H1 (cell line): ENCODE data around the gene MAP2K5. TPM values are rescaled to one million over a fixed set of nuclear protein-coding genes. Genes with fewer than 3 reads are reported as not detected.

ENCODE experiments used
- CTCF ChIA-PET: fragments of 300-600 bp; sonication (Branson Sonifier 250); formaldehyde crosslinking; loops from one replicate; lab custom pipeline; 2021; ENCODE audit not compliant: partially characterized antibody; lab: Charles Lee
- POLR2A ChIA-PET: fragments of 300-600 bp; sonication (Branson Sonifier 250); formaldehyde crosslinking; loops from one replicate; lab custom pipeline; 2021; ENCODE audit warnings: inconsistent platforms; ENCODE audit not compliant: partially characterized antibody; lab: Charles Lee
- DNase-seq, 2 experiments: peaks; one replicate each; pipeline versions ENCODE4 v3.0.0 to v3.0.0-alpha.2; 2010 to 2022; ENCODE audit warnings: low spot score in 2 of 2, low read depth in 1 of 2, mixed read lengths in 1 of 2
- FAIRE-seq: peaks from 2 replicates; lab custom pipeline; 2011; peaks lifted over from hg19 to GRCh38; lab: Jason Lieb, UNC
- H2AFZ ChIP-seq: 2 replicates; pipeline ENCODE4 v1.8.1; 2012; ENCODE audit warnings: low read length, inconsistent platforms
- H2AK5ac ChIP-seq: 2 replicates; pipeline ENCODE4 v1.6.1; 2013; ENCODE audit warnings: low read depth, low read length
- H2BK120ac ChIP-seq: replicated peaks from 2 replicates; pipeline ENCODE3; 2013; ENCODE audit warnings: low read depth, low read length, inconsistent platforms
- H2BK12ac ChIP-seq: 2 replicates; pipeline ENCODE4 v1.6.1; 2013; ENCODE audit warnings: low read depth, low read length
- H2BK15ac ChIP-seq: 2 replicates; pipeline ENCODE4 v1.6.1; 2013; ENCODE audit warnings: low read length
- H2BK20ac ChIP-seq: 2 replicates; pipeline ENCODE4 v1.6.1; 2013; ENCODE audit warnings: low read length
- H2BK5ac ChIP-seq: 2 replicates; pipeline ENCODE4 v1.6.1; 2013; ENCODE audit warnings: low read depth, low read length
- H3K14ac ChIP-seq: 2 replicates; pipeline ENCODE4 v1.6.1; 2013; ENCODE audit warnings: inconsistent platforms; ENCODE audit not compliant: insufficient read length
- H3K18ac ChIP-seq: 2 replicates; pipeline ENCODE4 v1.6.1; 2013; ENCODE audit warnings: low read length; ENCODE audit errors: extremely low read depth
- H3K23ac ChIP-seq: 2 replicates; pipeline ENCODE4 v1.6.1; 2013; ENCODE audit warnings: inconsistent platforms; ENCODE audit not compliant: insufficient read length
- H3K23me2 ChIP-seq: 2 replicates; pipeline ENCODE4 v1.6.1; 2013; ENCODE audit warnings: low read depth, low read length
- H3K27ac ChIP-seq: 2 replicates; pipeline ENCODE4 v1.6.1; 2011; ENCODE audit warnings: low read depth, low read length, inconsistent platforms
- H3K27me3 ChIP-seq, 4 experiments: replicated peaks in 1 of 4; 1 replicate in 1 of 4; 2 replicates in 3 of 4; pipeline versions ENCODE4 v1.6.1 to v1.8.1; 2011 to 2013; ENCODE audit warnings: low read length in 3 of 4, mild to moderate bottlenecking in 3 of 4, inconsistent platforms in 2 of 4, mixed read lengths in 2 of 4, moderate library complexity in 1 of 4; ENCODE audit not compliant: control insufficient read depth in 3 of 4, insufficient read depth in 3 of 4; ENCODE audit errors: extremely low read depth in 1 of 4
- H3K36me3 ChIP-seq, 4 experiments: 2 replicates each; pipeline versions ENCODE4 v1.6.1 to v1.8.1; 2011 to 2013; ENCODE audit warnings: mild to moderate bottlenecking in 4 of 4, low read length in 3 of 4, moderate library complexity in 2 of 4, control low read depth in 1 of 4, inconsistent platforms in 1 of 4; ENCODE audit not compliant: insufficient read depth in 4 of 4, control insufficient read depth in 2 of 4
- H3K4ac ChIP-seq: replicated peaks from 2 replicates; pipeline ENCODE3; 2013; ENCODE audit warnings: low read length, low read depth, mixed read lengths, inconsistent platforms; ENCODE audit not compliant: insufficient read length
- H3K4me1 ChIP-seq, 4 experiments: replicated peaks in 1 of 4; 1 replicate in 1 of 4; 2 replicates in 3 of 4; pipeline versions ENCODE4 v1.6.1 to v1.8.1; 2011 to 2013; ENCODE audit warnings: low read length in 3 of 4, inconsistent platforms in 2 of 4, mixed read lengths in 1 of 4; ENCODE audit not compliant: insufficient read depth in 4 of 4, control insufficient read depth in 3 of 4
- H3K4me2 ChIP-seq, 2 experiments: 2 replicates each; pipeline versions ENCODE4 v1.6.1 to v1.8.1; 2011 to 2013; ENCODE audit warnings: low read depth in 2 of 2, low read length in 2 of 2, control low read depth in 1 of 2, inconsistent platforms in 1 of 2, mild to moderate bottlenecking in 1 of 2; ENCODE audit not compliant: insufficient read depth in 1 of 2
- H3K4me3 ChIP-seq, 4 experiments: fragments of 200-600, 300-600 bp in 1 of 4; sonication (generic), shearing (Covaris generic), sonication (Bioruptor Twin) in 1 of 4; 2 replicates each; pipeline versions ENCODE4 v1.5.1 to v1.8.1; 2011 to 2016; ENCODE audit warnings: low read length in 4 of 4, low read depth in 3 of 4, control low read depth in 2 of 4, inconsistent platforms in 2 of 4, mild to moderate bottlenecking in 2 of 4, mixed read lengths in 1 of 4, moderate library complexity in 1 of 4; ENCODE audit not compliant: insufficient read depth in 2 of 4; ENCODE audit errors: extremely low read depth in 1 of 4
- H3K56ac ChIP-seq: replicated peaks from 2 replicates; pipeline ENCODE3; 2013; ENCODE audit warnings: low read depth, mild to moderate bottlenecking, mixed read lengths, low read length, inconsistent platforms; ENCODE audit not compliant: insufficient read length
- H3K79me1 ChIP-seq: 2 replicates; pipeline ENCODE4 v1.6.1; 2013; ENCODE audit warnings: low read depth, low read length, control low read depth
- H3K79me2 ChIP-seq, 2 experiments: 2 replicates each; pipeline versions ENCODE4 v1.6.1 to v1.8.1; 2012 to 2013; ENCODE audit warnings: low read length in 2 of 2, mild to moderate bottlenecking in 2 of 2, inconsistent platforms in 1 of 2; ENCODE audit not compliant: insufficient read depth in 2 of 2, control insufficient read depth in 1 of 2
- H3K9ac ChIP-seq, 4 experiments: replicated peaks in 1 of 4; 1 replicate in 1 of 4; 2 replicates in 3 of 4; pipeline versions ENCODE4 v1.6.1 to v1.8.1; 2011 to 2013; ENCODE audit warnings: low read depth in 3 of 4, low read length in 3 of 4, control low read depth in 2 of 4, mild to moderate bottlenecking in 2 of 4, moderate library complexity in 2 of 4, inconsistent platforms in 1 of 4; ENCODE audit errors: extremely low read depth in 1 of 4
- H3K9me3 ChIP-seq, 2 experiments: 2 replicates each; pipeline versions ENCODE4 v1.6.1 to v1.8.1; 2012 to 2013; ENCODE audit warnings: mild to moderate bottlenecking in 2 of 2, moderate library complexity in 2 of 2, control low read depth in 1 of 2, inconsistent platforms in 1 of 2, low read depth in 1 of 2, low read length in 1 of 2, mixed read lengths in 1 of 2; ENCODE audit not compliant: insufficient read depth in 2 of 2
- H4K20me1 ChIP-seq, 2 experiments: replicated peaks in 1 of 2; 2 replicates each; pipeline versions ENCODE3 to v1.8.1; 2011 to 2013; ENCODE audit warnings: inconsistent platforms in 2 of 2, low read length in 2 of 2, mild to moderate bottlenecking in 1 of 2; ENCODE audit not compliant: insufficient read depth in 2 of 2, control insufficient read depth in 1 of 2
- H4K5ac ChIP-seq: 2 replicates; pipeline ENCODE4 v1.6.1; 2013; ENCODE audit warnings: low read length, low read depth, mixed read lengths, inconsistent platforms; ENCODE audit not compliant: insufficient read length
- H4K8ac ChIP-seq: 2 replicates; pipeline ENCODE4 v1.8.0; 2013; ENCODE audit warnings: mild to moderate bottlenecking, moderate library complexity, low read length, inconsistent platforms; ENCODE audit not compliant: insufficient read depth; ENCODE audit errors: extremely low read depth
- H4K91ac ChIP-seq: replicated peaks from 2 replicates; pipeline ENCODE3; 2013; ENCODE audit warnings: low read length, mixed read lengths, inconsistent platforms; ENCODE audit not compliant: insufficient read length
- ATF3 ChIP-seq: IDR thresholded peaks from 2 replicates; pipeline ENCODE4 v1.6.1; 2011; ENCODE audit warnings: low read depth, mild to moderate bottlenecking, low read length; ENCODE audit not compliant: insufficient read depth
- CBX8 ChIP-seq: fragments of 300-800, 300-1000 bp; sonication (generic); IDR thresholded peaks from 2 replicates; pipeline ENCODE4 v1.7.1; 2016; ENCODE audit warnings: low read depth, low read length, borderline replicate concordance
- CTBP2 ChIP-seq: IDR thresholded peaks from 2 replicates; pipeline ENCODE4 v1.7.0; 2011; ENCODE audit warnings: borderline replicate concordance, mild to moderate bottlenecking, moderate library complexity, mixed read lengths, low read length; ENCODE audit not compliant: insufficient read depth, insufficient read length
- E2F6 ChIP-seq: IDR thresholded peaks from 2 replicates; pipeline ENCODE4 v1.6.1; 2012; ENCODE audit warnings: inconsistent platforms
- EGR1 ChIP-seq: IDR thresholded peaks from 2 replicates; pipeline ENCODE4 v1.6.1; 2011; ENCODE audit warnings: low read depth, low read length, borderline replicate concordance
- JUND ChIP-seq: IDR thresholded peaks from 2 replicates; pipeline ENCODE4 v1.6.1; 2011; ENCODE audit warnings: mild to moderate bottlenecking, improper control_type of control experiment, low read length
- KDM1A ChIP-seq: fragments of 200-600, 300-600 bp; sonication (generic); IDR thresholded peaks from 2 replicates; pipeline ENCODE4 v1.7.1; 2016; ENCODE audit warnings: mild to moderate bottlenecking, low read length, borderline replicate concordance
- KDM5A ChIP-seq: fragments of 200-600 bp; IDR thresholded peaks from 2 replicates; pipeline ENCODE4 v1.7.1; 2012; ENCODE audit warnings: mild to moderate bottlenecking, low read length, inconsistent platforms, mixed read lengths
- NANOG ChIP-seq: IDR thresholded peaks from 2 replicates; pipeline ENCODE4 v1.6.1; 2011; ENCODE audit warnings: low read length, low read depth, mild to moderate bottlenecking, inconsistent platforms; ENCODE audit not compliant: insufficient read depth, poor library complexity, severe bottlenecking
- RAD21 ChIP-seq, 2 experiments: IDR thresholded peaks in 1 of 2; conservative IDR thresholded peaks in 1 of 2; 2 replicates each; pipeline ENCODE4 v1.6.1; 2011; ENCODE audit warnings: low read depth in 2 of 2, low read length in 2 of 2, improper control_type of control experiment in 1 of 2, inconsistent platforms in 1 of 2, mild to moderate bottlenecking in 1 of 2, moderate library complexity in 1 of 2
- SIN3A ChIP-seq, 2 experiments: IDR thresholded peaks in 1 of 2; conservative IDR thresholded peaks in 1 of 2; 2 replicates each; pipeline ENCODE4 v1.6.1; 2011 to 2012; ENCODE audit warnings: low read length in 2 of 2, improper control_type of control experiment in 1 of 2, low read depth in 1 of 2, mild to moderate bottlenecking in 1 of 2
- TBP ChIP-seq: IDR thresholded peaks from 2 replicates; pipeline ENCODE4 v1.6.1; 2011; ENCODE audit warnings: low read depth, low read length, improper control_type of control experiment
- WGBS, 2 experiments: shearing (Covaris generic) in 1 of 2; methylation state at CpG; one replicate each; pipeline versions ENCODE4 v1.1.6 to v1.1.7; 2013 to 2015; ENCODE audit warnings: low lambda C conversion rate in 2 of 2, mixed read lengths in 2 of 2, inconsistent platforms in 1 of 2, low coverage in 1 of 2, missing lambda C conversion rate in 1 of 2; ENCODE audit not compliant: insufficient replicate concordance in 2 of 2, insufficient coverage in 1 of 2, insufficient read length in 1 of 2; ENCODE audit errors: extremely low coverage in 1 of 2, missing lambda C conversion rate in 1 of 2; 5-methylcytosine and 5-hydroxymethylcytosine counted together
- polyA plus RNA-seq, 7 experiments: library from polyadenylated mRNA; depleted of rRNA in 3 of 7; stranded (reverse) in 5 of 7; unstranded in 2 of 7; fragments of >200 nt in 5 of 7; fragments of 200-250 nt in 2 of 7; gene quantifications; 1 replicate in 5 of 7; 2 replicates in 1 of 7; 4 replicates in 1 of 7; pipeline versions ENCODE4 v1.2.1 to v1.2.3, GENCODE V29; 2011 to 2013; ENCODE audit warnings: missing spikeins in 2 of 7, mixed read lengths in 2 of 7
- total RNA-seq: library from RNA; stranded (reverse); fragmentation: NEBNext Ultra II Directional; extraction: Animal tissue kit (Norgen Biotek cat#: 25700); gene quantifications from 2 replicates; pipeline ENCODE4 v1.2.1, GENCODE V29; 2021

The MAP2K5 gene
- total and polyA plus RNA-seq, 2 of the 8 experiments (the other 6 are each of a cell fraction or from before 2014, with no cell fraction given) = 4.4 to 15.8 TPM

GRCh38 chr15:67590191-67590590 lies 47.7 kb downstream of the MAP2K5 start:
- Histone ChIP-seq H2AFZ (no peak overlapping the region), H3K56ac (no peak overlapping the region), H3K4me3 (no peak overlapping the region), H3K79me2 (no peaks in the 10 kb centered on the region), H2BK15ac (no peak overlapping the region), H3K9me3 (no peaks in the 10 kb centered on the region), H3K14ac (no peak overlapping the region), H2BK120ac (no peak overlapping the region), H4K91ac (no peak overlapping the region), H3K23me2 (no peaks in the 10 kb centered on the region), H4K20me1 (no peaks in the 10 kb centered on the region), H2BK5ac (no peak overlapping the region), H4K8ac (no peak overlapping the region; the same call in 1 of the 2 replicates), H3K23ac (no peak overlapping the region), H2BK12ac (no peak overlapping the region), H3K18ac (no peak overlapping the region), H3K36me3 (peaks cover 2 to 8% (median 6%) of the 10 kb centered on the region in 4 experiments; a peak in 5 of 8 replicates), H2AK5ac (no peak overlapping the region), H3K9ac (no peak overlapping the region), H3K4me1 (no peaks in the 10 kb centered on the region), H3K27ac (no peak overlapping the region), H2BK20ac (no peak overlapping the region), H4K5ac (no peak overlapping the region), H3K4me2 (no peak overlapping the region), H3K27me3 (no peaks in the 10 kb centered on the region), H3K4ac (no peak overlapping the region), H3K79me1 (no peaks in the 10 kb centered on the region)
- DNase-seq (no peak), FAIRE-seq (no peak)
- ChIA-PET POLR2A (interaction anchor here (0.6 kb wide), 1 partner anchor 218 kb away, joined by 3 read pairs; no protein-coding TSS in a partner anchor), CTCF (interaction anchor here (1.1 kb wide), 1 partner anchor 21 kb away, joined by 3 read pairs; no protein-coding TSS in a partner anchor)
- 62% methylated on average over 3 of the region's 3 CpGs; no CpG with 5 or more reads in 1 of the 2 experiments for WGBS, 2 experiments
- TF ChIP-seq TBP (no peak), SIN3A (conservative IDR thresholded peaks at IDR 0.05 in 1 of 2, IDR thresholded peaks at IDR 0.05 in 1 of 2; ENCODE audit: low read depth in 1 of 2, low read length in 2 of 2) (no peak), CTBP2 (no peak), KDM1A (no peak), EGR1 (no peak), CBX8 (no peak), E2F6 (no peak), RAD21 (IDR thresholded peaks at IDR 0.05 in 1 of 2, conservative IDR thresholded peaks at IDR 0.05 in 1 of 2; ENCODE audit: low read depth in 2 of 2, low read length in 2 of 2) (no peak), JUND (no peak), NANOG (no peak), KDM5A (no peak), ATF3 (no peak)
